OCI-LY7 (cell line): Measurements from ENCODE around the gene STK32C. TPM values are rescaled to one million over a fixed set of nuclear protein-coding genes. Genes with fewer than 3 reads are reported as not detected.

ENCODE experiments used
- BruUV-seq: library from RNA; stranded (reverse); fragments of 400-500 nt; replicated peaks from 2 replicates; lab custom pipeline; 2021; lab: Mats Ljungman, UMichigan
- CTCF ChIA-PET: fragments of 300-600 bp; sonication (Branson Sonifier 250); formaldehyde crosslinking; loops from one replicate; lab custom pipeline; 2022; ENCODE audit warnings: antibody characterized with exemption; ENCODE audit not compliant: unreplicated experiment; lab: Charles Lee
- POLR2A ChIA-PET: fragments of 300-600 bp; sonication (Branson Sonifier 250); formaldehyde crosslinking; loops from one replicate; lab custom pipeline; 2022; ENCODE audit warnings: antibody characterized with exemption; lab: Charles Lee
- DNase-seq: peaks from one replicate; pipeline ENCODE4 v3.0.0-alpha.2; 2015; ENCODE audit warnings: low spot score
- H2AFZ ChIP-seq: fragments of 200-600 bp; sonication (generic), shearing (Covaris generic); 2 replicates; pipeline ENCODE4 v1.6.1; 2014; ENCODE audit warnings: mild to moderate bottlenecking, antibody characterized with exemption, low read length, moderate library complexity
- H3K27ac ChIP-seq: fragments of 200-600 bp; sonication (generic); 2 replicates; pipeline ENCODE4 v1.5.1; 2014; ENCODE audit warnings: mixed run types, low read depth, mild to moderate bottlenecking, moderate library complexity, low read length, inconsistent platforms; ENCODE audit not compliant: poor library complexity, severe bottlenecking
- H3K36me3 ChIP-seq: fragments of 200-600 bp; sonication (generic); 2 replicates; pipeline ENCODE4 v1.6.1; 2014; ENCODE audit warnings: mild to moderate bottlenecking, antibody characterized with exemption, low read length, moderate library complexity, mixed read lengths; ENCODE audit not compliant: insufficient read depth
- H3K4me1 ChIP-seq: fragments of 200-600 bp; sonication (generic); 2 replicates; pipeline ENCODE4 v1.5.1; 2014; ENCODE audit warnings: mild to moderate bottlenecking, low read length; ENCODE audit not compliant: insufficient read depth, poor library complexity, severe bottlenecking
- H3K4me2 ChIP-seq: fragments of 200-600 bp; sonication (generic); 2 replicates; pipeline ENCODE4 v1.6.1; 2014; ENCODE audit warnings: mild to moderate bottlenecking, low read length
- H3K4me3 ChIP-seq: fragments of 200-600 bp; sonication (generic); 2 replicates; pipeline ENCODE4 v1.5.1; 2014; ENCODE audit warnings: mild to moderate bottlenecking, low read depth, low read length; ENCODE audit not compliant: poor library complexity, severe bottlenecking
- H3K79me2 ChIP-seq: fragments of 200-600 bp; sonication (generic); 2 replicates; pipeline ENCODE4 v1.6.1; 2016; ENCODE audit warnings: low read depth, mild to moderate bottlenecking, low read length, moderate library complexity, mixed read lengths; ENCODE audit not compliant: insufficient read depth
- H3K9me2 ChIP-seq: fragments of 200-600 bp; sonication (generic); 2 replicates; pipeline ENCODE4 v1.6.1; 2016; ENCODE audit warnings: mild to moderate bottlenecking, low read length, mixed read lengths; ENCODE audit not compliant: insufficient read depth
- H3K9me3 ChIP-seq: fragments of 200-600 bp; sonication (generic); 2 replicates; pipeline ENCODE4 v1.6.1; 2014; ENCODE audit warnings: mild to moderate bottlenecking, mixed run types, low read length, mixed read lengths
- H4K20me1 ChIP-seq: fragments of 200-600 bp; sonication (generic); 2 replicates; pipeline ENCODE4 v1.6.1; 2014; ENCODE audit warnings: mild to moderate bottlenecking, antibody characterized with exemption, low read length, moderate library complexity, mixed read lengths; ENCODE audit not compliant: insufficient read depth
- CTCF ChIP-seq: fragments of 200-600 bp; sonication (generic); conservative IDR thresholded peaks from 2 replicates; pipeline ENCODE4 v1.5.1; 2014; ENCODE audit warnings: mild to moderate bottlenecking, antibody characterized with exemption, low read length, moderate library complexity, mixed read lengths
- EZH2phosphoT487 ChIP-seq: fragments of 200-600 bp; sonication (generic); IDR thresholded peaks from 2 replicates; pipeline ENCODE4 v1.6.1; 2018; ENCODE audit warnings: low read depth, borderline replicate concordance, mild to moderate bottlenecking, mixed run types, antibody characterized with exemption, low read length, moderate library complexity, mixed read lengths
- intact Hi-C: fragments of 100-400 bp; cut with micrococcal nuclease; formaldehyde crosslinking; loops from one replicate; pipeline ENCODE4 v1.10.0; 2022; ENCODE audit not compliant: unreplicated experiment
- total RNA-seq, 2 experiments: library from RNA; depleted of rRNA in 1 of 2; stranded (reverse); fragments of >200 nt in 1 of 2; shearing (Covaris generic) in 1 of 2; gene quantifications; 2 replicates each; pipeline ENCODE4 v1.2.3, GENCODE V29; 2014 to 2022

The STK32C gene
- total RNA-seq, 2 experiments from 2014 or later, result 13.1 to 30.4 TPM

- intact Hi-C loops, result no loop called here
- no peak overlapping the region for H3K4me3 ChIP-seq
- no peak overlapping the region for H3K4me2 ChIP-seq
- no peak overlapping the region for H3K27ac ChIP-seq
- no peaks in the 10 kb centered on the region for H3K36me3 ChIP-seq
- no peak overlapping the region for H2AFZ ChIP-seq
- TF ChIP-seq EZH2phosphoT487 (no peak), CTCF (no peak)
- POLR2A ChIA-PET, result no interaction called here
- CTCF ChIA-PET, result no interaction called here
- H3K79me2 ChIP-seq, result no peaks in the 10 kb centered on the region
- H3K4me1 ChIP-seq, result no peaks in the 10 kb centered on the region
- no peaks in the 10 kb centered on the region for H4K20me1 ChIP-seq
- BruUV-seq, result no TSS peak
- no peaks in the 10 kb centered on the region for H3K9me2 ChIP-seq
- no peak for DNase-seq
- no peaks in the 10 kb centered on the region for H3K9me3 ChIP-seq
Measured at GRCh38 chr10:132192991-132193665, 114.6 kb downstream of the STK32C start.

- CTCF ChIA-PET, result no interaction called here
- TF ChIP-seq EZH2phosphoT487 (no peak), CTCF (no peak)
- POLR2A ChIA-PET, result no interaction called here
- no peak for DNase-seq
- Histone ChIP-seq H3K9me2 (no peaks in the 10 kb centered on the region), H3K79me2 (no peaks in the 10 kb centered on the region), H3K36me3 (no peaks in the 10 kb centered on the region), H3K9me3 (no peaks in the 10 kb centered on the region), H3K4me3 (no peak overlapping the region), H4K20me1 (no peaks in the 10 kb centered on the region), H2AFZ (no peak overlapping the region), H3K27ac (no peak overlapping the region), H3K4me2 (no peak overlapping the region), H3K4me1 (no peaks in the 10 kb centered on the region)
- intact Hi-C loops, result no loop called here
- BruUV-seq, result no TSS peak
Measured at GRCh38 chr10:132192076-132192975, 115.4 kb downstream of the STK32C start.
